Measurements from ENCODE around the gene LHX5. TPM values are rescaled to one million over a fixed set of nuclear protein-coding genes. Genes with fewer than 3 reads are reported as not detected.

Gene LHX5
- total RNA-seq, 1 donor from 2014 or later, result 1.5 TPM

GRCh38 chr12:113477171-113477841, 5.6 kb upstream of the LHX5 start:
- no peak for DNase-seq (ENCODE audit: low read depth, low spot score)
- Mint-ChIP-seq H3K9me3 (no peaks in the 10 kb centered on the region), H3K27ac (ENCODE audit: unreplicated experiment) (no peak overlapping the region), H3K27me3 (ENCODE audit: low read depth) (peaks cover 98% of the 10 kb centered on the region), H3K4me1 (no peaks in the 10 kb centered on the region), H3K36me3 (ENCODE audit: low read depth) (no peaks in the 10 kb centered on the region), H3K4me3 (no peak overlapping the region)
- TF ChIP-seq, protein P1, sequence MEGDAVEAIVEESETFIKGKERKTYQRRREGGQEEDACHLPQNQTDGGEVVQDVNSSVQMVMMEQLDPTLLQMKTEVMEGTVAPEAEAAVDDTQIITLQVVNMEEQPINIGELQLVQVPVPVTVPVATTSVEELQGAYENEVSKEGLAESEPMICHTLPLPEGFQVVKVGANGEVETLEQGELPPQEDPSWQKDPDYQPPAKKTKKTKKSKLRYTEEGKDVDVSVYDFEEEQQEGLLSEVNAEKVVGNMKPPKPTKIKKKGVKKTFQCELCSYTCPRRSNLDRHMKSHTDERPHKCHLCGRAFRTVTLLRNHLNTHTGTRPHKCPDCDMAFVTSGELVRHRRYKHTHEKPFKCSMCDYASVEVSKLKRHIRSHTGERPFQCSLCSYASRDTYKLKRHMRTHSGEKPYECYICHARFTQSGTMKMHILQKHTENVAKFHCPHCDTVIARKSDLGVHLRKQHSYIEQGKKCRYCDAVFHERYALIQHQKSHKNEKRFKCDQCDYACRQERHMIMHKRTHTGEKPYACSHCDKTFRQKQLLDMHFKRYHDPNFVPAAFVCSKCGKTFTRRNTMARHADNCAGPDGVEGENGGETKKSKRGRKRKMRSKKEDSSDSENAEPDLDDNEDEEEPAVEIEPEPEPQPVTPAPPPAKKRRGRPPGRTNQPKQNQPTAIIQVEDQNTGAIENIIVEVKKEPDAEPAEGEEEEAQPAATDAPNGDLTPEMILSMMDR (conservative IDR thresholded peaks at IDR 0.05), result no peak

- Mint-ChIP-seq H3K36me3 (ENCODE audit: low read depth) (no peaks in the 10 kb centered on the region), H3K27me3 (ENCODE audit: low read depth) (peaks cover 97% of the 10 kb centered on the region), H3K9me3 (no peaks in the 10 kb centered on the region), H3K4me1 (no peaks in the 10 kb centered on the region), H3K4me3 (no peak overlapping the region), H3K27ac (ENCODE audit: unreplicated experiment) (no peak overlapping the region)
- no peak for DNase-seq (ENCODE audit: low read depth, low spot score)
- TF ChIP-seq, protein P1 (conservative IDR thresholded peaks at IDR 0.05), result no peak
Observed at GRCh38 chr12:113476176-113476986, 4.7 kb upstream of the LHX5 start.

DNA sequence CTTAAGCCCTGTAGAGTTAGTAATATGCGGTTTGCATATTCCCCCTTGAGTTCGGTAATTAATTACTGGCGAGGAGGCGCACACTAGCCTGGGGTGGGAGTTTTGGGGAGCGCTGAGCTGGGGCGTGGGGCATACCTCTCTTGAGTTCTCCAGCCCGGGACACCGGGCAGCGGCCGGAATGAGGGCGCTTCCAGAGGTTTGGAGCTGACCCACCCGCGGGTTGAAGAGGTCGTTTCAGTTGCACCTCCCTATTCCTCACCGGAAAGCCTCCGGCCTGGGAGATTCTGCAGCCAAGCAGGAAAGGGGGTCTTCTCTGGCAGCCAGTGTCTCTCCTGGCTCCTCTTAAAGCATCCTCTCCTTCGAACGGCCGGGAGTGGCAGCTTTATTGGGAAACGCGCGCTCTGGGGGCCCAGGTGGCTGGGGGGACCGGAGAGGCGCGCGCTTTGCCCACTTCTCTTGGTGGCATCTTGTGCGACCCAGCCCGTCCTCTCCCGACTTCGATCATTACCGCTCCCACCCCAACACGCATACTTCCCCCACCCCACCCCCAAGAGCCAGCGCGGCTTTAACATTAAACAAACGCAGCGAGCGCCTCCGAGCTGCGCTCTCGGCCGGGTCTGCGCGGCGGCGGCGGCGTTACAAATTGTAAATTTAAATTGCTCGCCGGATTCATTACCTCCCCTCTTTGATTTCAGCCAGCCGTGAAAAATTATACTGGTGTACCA, 3.9 kb upstream of the LHX5 start:
- H3K4me1 Mint-ChIP-seq, result no peaks in the 10 kb centered on the region
- no peak for DNase-seq (ENCODE audit: low read depth, low spot score)
- TF ChIP-seq, protein P1 (conservative IDR thresholded peaks at IDR 0.05), result no peak

GRCh38 chr12:113474635-113475436, 3.2 kb upstream of the LHX5 start:
- H3K4me3 Mint-ChIP-seq, result no peak overlapping the region
- no peaks in the 10 kb centered on the region for H3K4me1 Mint-ChIP-seq
- H3K27me3 Mint-ChIP-seq (ENCODE audit: low read depth), result peaks cover 97% of the 10 kb centered on the region
- DNase-seq (ENCODE audit: low read depth, low spot score), result no peak
- TF ChIP-seq, protein P1 (conservative IDR thresholded peaks at IDR 0.05), result no peak
- no peaks in the 10 kb centered on the region for H3K9me3 Mint-ChIP-seq
- H3K36me3 Mint-ChIP-seq (ENCODE audit: low read depth), result no peaks in the 10 kb centered on the region
- no peak overlapping the region for H3K27ac Mint-ChIP-seq (ENCODE audit: unreplicated experiment)

More for the DNA sequence above, 3.9 kb upstream of the LHX5 start:
- Mint-ChIP-seq H3K27me3 (ENCODE audit: low read depth) (peaks cover 97% of the 10 kb centered on the region), H3K9me3 (no peaks in the 10 kb centered on the region), H3K36me3 (ENCODE audit: low read depth) (no peaks in the 10 kb centered on the region), H3K27ac (ENCODE audit: unreplicated experiment) (no peak overlapping the region), H3K4me3 (no peak overlapping the region)

DNA sequence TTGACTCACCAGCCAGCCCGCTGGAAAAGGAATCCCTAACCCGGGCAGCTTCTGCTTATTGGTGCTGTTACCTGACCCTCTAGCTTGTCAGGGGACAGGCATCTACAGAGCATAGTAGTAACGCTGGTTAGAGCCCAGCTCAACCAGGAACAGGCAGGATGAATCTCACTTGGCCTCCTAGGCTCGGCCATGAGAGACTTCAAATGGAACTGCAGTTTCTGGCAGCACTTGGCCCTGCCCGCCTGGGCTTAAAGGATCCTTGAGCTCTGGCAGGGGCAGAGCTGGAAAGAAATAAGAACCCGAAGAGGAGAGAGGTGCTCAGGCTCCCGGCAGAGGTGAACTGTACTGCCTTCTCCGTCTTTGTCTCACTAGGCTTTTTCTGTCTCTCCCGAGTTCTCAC, 2.3 kb upstream of the LHX5 start:
- H3K36me3 Mint-ChIP-seq (ENCODE audit: low read depth), result no peaks in the 10 kb centered on the region
- H3K9me3 Mint-ChIP-seq, result no peaks in the 10 kb centered on the region
- DNase-seq (ENCODE audit: low read depth, low spot score), result no peak
- no peak overlapping the region for H3K4me3 Mint-ChIP-seq
- no peak overlapping the region for H3K27ac Mint-ChIP-seq (ENCODE audit: unreplicated experiment)
- H3K4me1 Mint-ChIP-seq, result no peaks in the 10 kb centered on the region
- TF ChIP-seq, protein P1 (conservative IDR thresholded peaks at IDR 0.05), result no peak
- H3K27me3 Mint-ChIP-seq (ENCODE audit: low read depth), result peaks cover 97% of the 10 kb centered on the region

Measured in neural crest cell (in vitro differentiated cells).